AG04449 (cell line): ENCODE data around the gene GALNTL6.

Experiments
- CTCF ChIA-PET: fragments of 350-600 bp; formaldehyde crosslinking; extraction: SDS; loops from one replicate; lab custom pipeline; 2021; ENCODE audit warnings: antibody characterized with exemption; lab: Yijun Ruan, JAX
- POLR2A ChIA-PET: fragments of 400-600, 350-600 bp; formaldehyde crosslinking; extraction: SDS; loops from one replicate; lab custom pipeline; 2020; ENCODE audit warnings: antibody characterized with exemption, inconsistent platforms; lab: Yijun Ruan, JAX
- DNase-seq: peaks from one replicate; pipeline ENCODE4 v3.0.0-alpha.2; 2010; ENCODE audit warnings: low read depth, low spot score
- H3K4me3 ChIP-seq: 2 replicates; pipeline ENCODE4 v1.5.1; 2011; ENCODE audit warnings: low read depth, mild to moderate bottlenecking, control low read depth, low read length
- CTCF ChIP-seq: IDR thresholded peaks from one replicate; pipeline ENCODE4 v1.5.1; 2011; ENCODE audit warnings: mild to moderate bottlenecking, moderate library complexity, low read length, control low read depth, inconsistent platforms; ENCODE audit not compliant: insufficient read depth; ENCODE audit errors: missing control alignments

Gene GALNTL6

GRCh38 chr4:172129593-172129992 lies 316.4 kb downstream of the GALNTL6 start:
- CTCF ChIA-PET: no interaction called here
- no peak for TF ChIP-seq CTCF
- H3K4me3 ChIP-seq: no peak overlapping the region
- POLR2A ChIA-PET: no interaction called here
- no peak for DNase-seq

- no peak for DNase-seq
- ChIA-PET POLR2A (no interaction called here), CTCF (no interaction called here)
- no peak overlapping the region for H3K4me3 ChIP-seq
- no peak for TF ChIP-seq CTCF
Observed at GRCh38 chr4:172134521-172134920, 321.3 kb downstream of the GALNTL6 start.

GRCh38 chr4:172141025-172141424 lies 327.8 kb downstream of the GALNTL6 start:
- ChIA-PET POLR2A (interaction anchor here (0.7 kb wide), 1 partner anchor 1697 kb away, joined by 3 read pairs; no protein-coding TSS in a partner anchor), CTCF (no interaction called here)
- H3K4me3 ChIP-seq: no peak overlapping the region
- DNase-seq: no peak
- no peak for TF ChIP-seq CTCF

GRCh38 chr4:172142281-172142741 lies 329.1 kb downstream of the GALNTL6 start:
- POLR2A ChIA-PET: no interaction called here
- CTCF ChIA-PET: interaction anchor here (1.5 kb wide), 1 partner anchor 23 kb away, joined by 4 read pairs; no protein-coding TSS in a partner anchor
- no peak for TF ChIP-seq CTCF
- peak; percentile 28 for DNase-seq
- no peak overlapping the region for H3K4me3 ChIP-seq

GRCh38 chr4:172143605-172144314 lies 330.6 kb downstream of the GALNTL6 start:
- no peak for DNase-seq
- no peak overlapping the region for H3K4me3 ChIP-seq
- TF ChIP-seq CTCF: no peak
- ChIA-PET CTCF (interaction anchor here (1.7 to 1.9 kb wide), 2 partner anchors 9 to 297 kb away, joined by 5 read pairs; no protein-coding TSS in a partner anchor), POLR2A (no interaction called here)

GRCh38 chr4:172147687-172148086 lies 334.5 kb downstream of the GALNTL6 start:
- CTCF ChIA-PET: interaction anchor here (0.8 to 1.9 kb wide), 4 partner anchors 11 to 1888 kb away, joined by 3 to 5 read pairs (median 4); no protein-coding TSS in a partner anchor
- TF ChIP-seq CTCF: no peak
- POLR2A ChIA-PET: no interaction called here
- peak; percentile 36 for DNase-seq
- no peak overlapping the region for H3K4me3 ChIP-seq
